Measurements from ENCODE around the gene ACMSD.
"Not testable (repeated sequence)": the region's sequence is repeated elsewhere in the genome, so short reads cannot be mapped to it uniquely, and the experiment has no call there.

Gene ACMSD

GRCh38 chr2:134852518-134852917 is 14.1 kb downstream of the ACMSD start:
- peak; percentile 83 for DNase-seq (ENCODE audit: low read depth, low spot score)

GRCh38 chr2:134855709-134856108 is 17.3 kb downstream of the ACMSD start:
- no peak for DNase-seq (ENCODE audit: low read depth, low spot score)

- no peak for DNase-seq (ENCODE audit: low read depth, low spot score)
Observed at GRCh38 chr2:134858245-134858644, 19.8 kb downstream of the ACMSD start.

GRCh38 chr2:134861173-134861572 is 22.8 kb downstream of the ACMSD start:
- DNase-seq (ENCODE audit: low read depth, low spot score): no peak

- DNase-seq (ENCODE audit: low read depth, low spot score): no peak
Observed at GRCh38 chr2:134862069-134862468, 23.7 kb downstream of the ACMSD start.

GRCh38 chr2:134862674-134863073 is 24.3 kb downstream of the ACMSD start:
- no peak for DNase-seq (ENCODE audit: low read depth, low spot score)

- DNase-seq (ENCODE audit: low read depth, low spot score): no peak
Observed at GRCh38 chr2:134863446-134863845, 25.0 kb downstream of the ACMSD start.

GRCh38 chr2:134865067-134865787 is 26.8 kb downstream of the ACMSD start:
- DNase-seq (ENCODE audit: low read depth, low spot score): no peak

- no peak for DNase-seq (ENCODE audit: low read depth, low spot score)
Observed at GRCh38 chr2:134866498-134867099, 28.2 kb downstream of the ACMSD start.

- DNase-seq (ENCODE audit: low read depth, low spot score): no peak
Observed at GRCh38 chr2:134869946-134870736, 31.7 kb downstream of the ACMSD start.

GRCh38 chr2:134873152-134873551 is 34.7 kb downstream of the ACMSD start:
- DNase-seq (ENCODE audit: low read depth, low spot score): no peak

- DNase-seq (ENCODE audit: low read depth, low spot score): no peak
Observed at GRCh38 chr2:134875309-134875708, 36.9 kb downstream of the ACMSD start.

GRCh38 chr2:134882773-134883172 is 44.4 kb downstream of the ACMSD start:
- no peak for DNase-seq (ENCODE audit: low read depth, low spot score)

- DNase-seq (ENCODE audit: low read depth, low spot score): no peak
Observed at GRCh38 chr2:134883552-134884293, 45.3 kb downstream of the ACMSD start.

GRCh38 chr2:134884435-134884834 is 46.0 kb downstream of the ACMSD start:
- no peak for DNase-seq (ENCODE audit: low read depth, low spot score)

- no peak for DNase-seq (ENCODE audit: low read depth, low spot score)
Observed at GRCh38 chr2:134892282-134893035, 54.0 kb downstream of the ACMSD start.

- DNase-seq (ENCODE audit: low read depth, low spot score): no peak
Observed at GRCh38 chr2:134897932-134898331, 59.5 kb downstream of the ACMSD start.

GRCh38 chr2:134899204-134899603 is 60.8 kb downstream of the ACMSD start:
- DNase-seq (ENCODE audit: low read depth, low spot score): no peak

GRCh38 chr2:134900151-134900550 is 61.7 kb downstream of the ACMSD start:
- no peak for DNase-seq (ENCODE audit: low read depth, low spot score)

- DNase-seq (ENCODE audit: low read depth, low spot score): not testable (repeated sequence)
Observed at GRCh38 chr2:134903701-134904100, 65.3 kb downstream of the ACMSD start.

- DNase-seq (ENCODE audit: low read depth, low spot score): no peak
Observed at GRCh38 chr2:134905168-134905567, 66.8 kb downstream of the ACMSD start.
